Colon (tissue), 2 donors: ENCODE data around the gene KRT6B.
"Not testable (repeated sequence)": the region's sequence is repeated elsewhere in the genome, so short reads cannot be mapped to it uniquely, and the experiment has no call there.

Experiments
- FAIRE-seq: peaks from 2 replicates; lab custom pipeline; 2012; peaks lifted over from hg19 to GRCh38; lab: Jason Lieb, UNC
- donor health status: control.
- donor health status: control.

The KRT6B gene

GRCh38 chr12:52413202-52413601 is 38.7 kb downstream of the KRT6B start:
- no peak for FAIRE-seq

GRCh38 chr12:52411815-52412214 is 40.1 kb downstream of the KRT6B start:
- FAIRE-seq = no peak

GRCh38 chr12:52410589-52411248 is 41.2 kb downstream of the KRT6B start:
- not testable (repeated sequence) for FAIRE-seq

GRCh38 chr12:52407918-52408317 is 44.0 kb downstream of the KRT6B start:
- FAIRE-seq = no peak

- FAIRE-seq = no peak
Observed at GRCh38 chr12:52405922-52406385, 46.0 kb downstream of the KRT6B start, which contains the start of gene KRT82. KRT82 (minus strand) TSS chr12:52406335; CDS start chr12:52406277, 58 bp downstream.

GRCh38 chr12:52404951-52405350 is 47.0 kb downstream of the KRT6B start:
- FAIRE-seq = no peak

- no peak for FAIRE-seq
Observed at GRCh38 chr12:52403561-52403960, 48.4 kb downstream of the KRT6B start.

- no peak for FAIRE-seq
Observed at GRCh38 chr12:52402873-52403540, 48.9 kb downstream of the KRT6B start.

GRCh38 chr12:52402377-52402776 is 49.6 kb downstream of the KRT6B start:
- FAIRE-seq = no peak

GRCh38 chr12:52401926-52402325 is 50.0 kb downstream of the KRT6B start:
- FAIRE-seq = no peak

GRCh38 chr12:52401526-52401925 is 50.4 kb downstream of the KRT6B start:
- FAIRE-seq = no peak

GRCh38 chr12:52400906-52401305 is 51.0 kb downstream of the KRT6B start:
- FAIRE-seq = no peak

- FAIRE-seq = no peak
Observed at GRCh38 chr12:52399756-52400155, 52.2 kb downstream of the KRT6B start.

GRCh38 chr12:52398176-52398575 is 53.8 kb downstream of the KRT6B start:
- FAIRE-seq = no peak

GRCh38 chr12:52396656-52397055 is 55.3 kb downstream of the KRT6B start:
- no peak for FAIRE-seq
